HG03045 (cell line): ENCODE results near the gene ALDH1A3.

Source experiments
- ATAC-seq: cut with Tn5 transposase; IDR thresholded peaks from one replicate; pipeline ENCODE4 v1.9.1; 2021; ENCODE audit warnings: mild to moderate bottlenecking, moderate library complexity; ENCODE audit not compliant: unreplicated experiment

ALDH1A3 gene

GRCh38 chr15:100900795-100901169, 21.2 kb downstream of the ALDH1A3 start:
- no peak for ATAC-seq

GRCh38 chr15:100901296-100901695, 21.7 kb downstream of the ALDH1A3 start:
- no peak for ATAC-seq

- no peak for ATAC-seq
Measured at GRCh38 chr15:100901702-100902435, 22.2 kb downstream of the ALDH1A3 start.

- no peak for ATAC-seq
Measured at GRCh38 chr15:100902436-100903167, 23.0 kb downstream of the ALDH1A3 start.

GRCh38 chr15:100903168-100903554, 23.5 kb downstream of the ALDH1A3 start:
- no peak for ATAC-seq

GRCh38 chr15:100905850-100906249, 26.2 kb downstream of the ALDH1A3 start:
- ATAC-seq: no peak

- no peak for ATAC-seq
Measured at GRCh38 chr15:100908466-100908865, 28.8 kb downstream of the ALDH1A3 start.

- ATAC-seq: no peak
Measured at GRCh38 chr15:100909565-100909964, 29.9 kb downstream of the ALDH1A3 start.

- no peak for ATAC-seq
Measured at GRCh38 chr15:100909989-100910955, 30.6 kb downstream of the ALDH1A3 start.

GRCh38 chr15:100911086-100911485, 31.5 kb downstream of the ALDH1A3 start:
- ATAC-seq: no peak

- no peak for ATAC-seq
Measured at GRCh38 chr15:100913961-100914360, 34.3 kb downstream of the ALDH1A3 start.

- no peak for ATAC-seq
Measured at GRCh38 chr15:100914876-100915275, 35.2 kb downstream of the ALDH1A3 start.

GRCh38 chr15:100918034-100918689, 38.5 kb downstream of the ALDH1A3 start:
- peak; percentile 59 for ATAC-seq

- peak; percentile 36 for ATAC-seq
Measured at GRCh38 chr15:100918690-100919480, 39.3 kb downstream of the ALDH1A3 start, which contains the start of gene LRRK1. Gene LRRK1 (plus strand): TSS chr15:100919357. CDS start chr15:100924633, 5,276 bp downstream.

- peak; percentile 23 for ATAC-seq
Measured at GRCh38 chr15:100919481-100920405, 40.1 kb downstream of the ALDH1A3 start.

GRCh38 chr15:100920516-100921135, 41.0 kb downstream of the ALDH1A3 start:
- ATAC-seq: no peak

GRCh38 chr15:100922192-100923040, 42.8 kb downstream of the ALDH1A3 start:
- no peak for ATAC-seq
